ENCODE results near the gene IMMP2L. TPM values are rescaled to one million over a fixed set of nuclear protein-coding genes. Genes with fewer than 3 reads are reported as not detected.

Gene IMMP2L
- total RNA-seq, 1 donor from 2014 or later, result 19.0 TPM

- H3K27me3 ChIP-seq (ENCODE audit: control insufficient read depth, insufficient read depth, low read length), result no peaks in the 10 kb centered on the region
- no peak for FAIRE-seq
These were observed 673.7 kb downstream of the IMMP2L start for GRCh38 chr7:110888641-110889040.

DNA sequence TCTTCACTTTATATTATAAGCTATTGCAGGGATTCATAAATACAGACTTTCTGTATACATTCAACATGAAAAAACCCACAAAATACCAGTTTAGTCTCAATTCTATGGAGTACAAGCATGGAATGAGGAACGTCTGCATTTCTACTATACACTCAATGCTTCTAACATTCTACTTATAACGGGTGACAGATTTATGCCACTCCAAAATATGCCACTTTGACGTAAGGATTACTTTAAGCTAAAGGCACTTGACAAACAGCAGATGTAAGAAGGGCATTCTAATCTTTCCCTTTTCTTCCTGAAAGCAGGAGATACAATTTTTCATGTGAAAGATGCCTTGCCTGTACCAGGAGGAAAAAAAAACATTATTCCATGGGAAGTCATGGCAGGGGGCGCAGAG lies 676.8 kb downstream of the IMMP2L start:
- Histone ChIP-seq H3K27me3 (ENCODE audit: control insufficient read depth, insufficient read depth, low read length) (no peaks in the 10 kb centered on the region), H3K36me3 (ENCODE audit: control insufficient read depth, insufficient read depth, low read length) (no peaks in the 10 kb centered on the region), H3K4me3 (ENCODE audit: low read depth, low read length) (no peak overlapping the region)
- no peak for FAIRE-seq
- no peak for TF ChIP-seq CTCF (IDR thresholded peaks at IDR 0.05; ENCODE audit: insufficient read depth, low read length, severe bottlenecking)
- no peak for DNase-seq (ENCODE audit: low read depth)

More at GRCh38 chr7:110888641-110889040, 673.7 kb downstream of the IMMP2L start:
- TF ChIP-seq CTCF (IDR thresholded peaks at IDR 0.05; ENCODE audit: insufficient read depth, low read length, severe bottlenecking), result no peak
- H3K36me3 ChIP-seq (ENCODE audit: control insufficient read depth, insufficient read depth, low read length), result no peaks in the 10 kb centered on the region
- no peak overlapping the region for H3K4me3 ChIP-seq (ENCODE audit: low read depth, low read length)
- DNase-seq (ENCODE audit: low read depth), result no peak

GRCh38 chr7:110881721-110882120 lies 680.6 kb downstream of the IMMP2L start:
- Histone ChIP-seq H3K36me3 (ENCODE audit: control insufficient read depth, insufficient read depth, low read length) (no peaks in the 10 kb centered on the region), H3K27me3 (ENCODE audit: control insufficient read depth, insufficient read depth, low read length) (no peaks in the 10 kb centered on the region), H3K4me3 (ENCODE audit: low read depth, low read length) (no peak overlapping the region)
- DNase-seq (ENCODE audit: low read depth), result no peak
- FAIRE-seq, result no peak
- TF ChIP-seq CTCF (IDR thresholded peaks at IDR 0.05; ENCODE audit: insufficient read depth, low read length, severe bottlenecking), result no peak

- FAIRE-seq, result no peak
- no peak overlapping the region for H3K4me3 ChIP-seq (ENCODE audit: low read depth, low read length)
- no peaks in the 10 kb centered on the region for H3K36me3 ChIP-seq (ENCODE audit: control insufficient read depth, insufficient read depth, low read length)
- DNase-seq (ENCODE audit: low read depth), result no peak
- no peak for TF ChIP-seq CTCF (IDR thresholded peaks at IDR 0.05; ENCODE audit: insufficient read depth, low read length, severe bottlenecking)
- no peaks in the 10 kb centered on the region for H3K27me3 ChIP-seq (ENCODE audit: control insufficient read depth, insufficient read depth, low read length)
These were observed 681.3 kb downstream of the IMMP2L start for GRCh38 chr7:110880971-110881370.

DNA sequence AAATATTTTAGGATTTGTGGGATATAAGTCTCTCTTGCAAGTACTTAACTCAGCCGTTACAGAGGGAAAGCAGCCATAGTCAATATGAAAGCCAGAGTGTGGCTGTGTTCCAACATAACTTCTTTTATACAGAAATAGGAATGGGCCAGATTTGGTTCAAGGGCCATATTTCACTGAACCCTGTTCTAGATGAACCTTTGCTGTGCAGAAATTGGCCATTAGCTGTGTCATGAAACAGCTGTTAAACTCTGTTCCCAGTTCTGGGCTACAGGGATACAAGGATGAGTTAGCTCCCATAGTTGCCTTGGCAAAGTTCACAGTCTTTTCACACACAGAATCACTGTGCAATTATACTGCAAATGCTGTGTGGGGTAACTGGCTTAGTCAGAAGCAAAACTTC lies 685.3 kb downstream of the IMMP2L start:
- FAIRE-seq (no peak), DNase-seq (ENCODE audit: low read depth) (no peak)
- Histone ChIP-seq H3K36me3 (ENCODE audit: control insufficient read depth, insufficient read depth, low read length) (no peaks in the 10 kb centered on the region), H3K4me3 (ENCODE audit: low read depth, low read length) (no peak overlapping the region), H3K27me3 (ENCODE audit: control insufficient read depth, insufficient read depth, low read length) (no peaks in the 10 kb centered on the region)
- no peak for TF ChIP-seq CTCF (IDR thresholded peaks at IDR 0.05; ENCODE audit: insufficient read depth, low read length, severe bottlenecking)

GRCh38 chr7:110875346-110875745 lies 686.9 kb downstream of the IMMP2L start:
- FAIRE-seq, result no peak
- no peak for TF ChIP-seq CTCF (IDR thresholded peaks at IDR 0.05; ENCODE audit: insufficient read depth, low read length, severe bottlenecking)
- no peak for DNase-seq (ENCODE audit: low read depth)
- Histone ChIP-seq H3K36me3 (ENCODE audit: control insufficient read depth, insufficient read depth, low read length) (no peaks in the 10 kb centered on the region), H3K4me3 (ENCODE audit: low read depth, low read length) (no peak overlapping the region), H3K27me3 (ENCODE audit: control insufficient read depth, insufficient read depth, low read length) (no peaks in the 10 kb centered on the region)
